Aorta (tissue), 5 donors: ENCODE data around the gene BCL7B. TPM values are rescaled to one million over a fixed set of nuclear protein-coding genes. Genes with fewer than 3 reads are reported as not detected.
"Not testable (repeated sequence)": the region's sequence is repeated elsewhere in the genome, so short reads cannot be mapped to it uniquely, and the experiment has no call there.

Experiments
- ATAC-seq: fragments of 200-7000 bp; cut with Tn5 transposase; one replicate; pipeline ENCODE4 v1.9.1; 2022; ENCODE audit warnings: moderate library complexity; ENCODE audit not compliant: low FRiP score
- DNase-seq, 2 donors: peaks; one replicate each; pipeline ENCODE4 v3.0.0-alpha.2; 2020
- H3K27ac ChIP-seq, 2 donors: one replicate each; pipeline ENCODE4 v1.5.1; 2013; ENCODE audit warnings: low read length in 2 of 2, mild to moderate bottlenecking in 2 of 2, moderate library complexity in 2 of 2, control low read depth in 1 of 2, inconsistent platforms in 1 of 2, low read depth in 1 of 2
- H3K27me3 ChIP-seq, 2 donors: one replicate each; pipeline ENCODE4 v1.6.1; 2013; ENCODE audit warnings: control low read depth in 1 of 2, low read length in 1 of 2, mild to moderate bottlenecking in 1 of 2, moderate library complexity in 1 of 2; ENCODE audit not compliant: insufficient read depth in 2 of 2, control insufficient read depth in 1 of 2
- H3K36me3 ChIP-seq, 2 donors: one replicate each; pipeline ENCODE4 v1.6.1; 2013; ENCODE audit warnings: control low read depth in 1 of 2, low read length in 1 of 2, mild to moderate bottlenecking in 1 of 2; ENCODE audit not compliant: insufficient read depth in 2 of 2, control insufficient read depth in 1 of 2
- H3K4me1 ChIP-seq, 2 donors: one replicate each; pipeline ENCODE4 v1.6.1; 2013; ENCODE audit warnings: low read length in 2 of 2, control low read depth in 1 of 2, mild to moderate bottlenecking in 1 of 2, moderate library complexity in 1 of 2; ENCODE audit not compliant: insufficient read depth in 2 of 2, control insufficient read depth in 1 of 2
- H3K4me3 ChIP-seq, 2 donors: one replicate each; pipeline ENCODE4 v1.5.1; 2013; ENCODE audit warnings: low read length in 2 of 2, control low read depth in 1 of 2, mild to moderate bottlenecking in 1 of 2
- H3K9me3 ChIP-seq: one replicate; pipeline ENCODE4 v1.6.1; 2013; ENCODE audit warnings: mild to moderate bottlenecking, low read length; ENCODE audit not compliant: control insufficient read depth
- WGBS, 2 donors: extraction: QIAGEN DNeasy Blood & Tissue Kit; methylation state at CpG; one replicate each; pipeline ENCODE4 v1.1.7; 2013; 5-methylcytosine and 5-hydroxymethylcytosine counted together
- intact Hi-C, 2 donors: fragments of 100-400 bp; cut with DNase I; formaldehyde crosslinking; loops; one replicate each; pipeline versions ENCODE4 v1.14.2 to v1.15.0; 2022
- polyA plus RNA-seq, 2 donors: library from polyadenylated mRNA; stranded (reverse); fragments of 200-250 nt; gene quantifications; one replicate each; pipeline ENCODE4 v1.2.3, GENCODE V29; 2013
- total RNA-seq, 2 donors: library from RNA; stranded (reverse); fragmentation: NEBNext Ultra II Directional; extraction: Animal tissue kit (Norgen Biotek cat#: 25700); gene quantifications; one replicate each; pipeline ENCODE4 v1.2.1, GENCODE V29; 2021
- donor health status: healthy with polysubstance abuse.
- donor health status: Bipolar disorder and iron deficiency.
- donor health status: DM: no; HTN: no; CAD: no.
- donor health status: DM: no; HTN: no; CAD: no.
- donor health status: DM: yes; HTN: yes; CAD: no.

The BCL7B gene
- total and polyA plus RNA-seq, 4 donors: 45.5 to 92.3 (median 69.5) TPM

- H3K9me3 ChIP-seq: no peaks in the 10 kb centered on the region
- intact Hi-C loops: no loop called here
- H3K4me1 ChIP-seq: no peaks in the 10 kb centered on the region
- H3K4me3 ChIP-seq: no peak overlapping the region
- no peaks in the 10 kb centered on the region for H3K27me3 ChIP-seq
- ATAC-seq (no peak), DNase-seq (no peak)
- H3K27ac ChIP-seq: no peak overlapping the region
- H3K36me3 ChIP-seq: no peaks in the 10 kb centered on the region
- 49 to 55% methylated on average over 33 to 37 of the region's 37 CpGs for WGBS, 2 donors
Observed at GRCh38 chr7:73596191-73597065, 38.9 kb upstream of the BCL7B start.

- ATAC-seq (no peak), DNase-seq (no peak)
- Histone ChIP-seq H3K4me3 (no peak overlapping the region), H3K9me3 (no peaks in the 10 kb centered on the region), H3K4me1 (no peaks in the 10 kb centered on the region), H3K27ac (no peak overlapping the region), H3K36me3 (no peaks in the 10 kb centered on the region), H3K27me3 (no peaks in the 10 kb centered on the region)
- intact Hi-C loops: no loop called here
- WGBS, 2 donors: 86 to 90% methylated on average over 9 of the region's 9 CpGs
Observed at GRCh38 chr7:73595358-73595757, 37.9 kb upstream of the BCL7B start.

GRCh38 chr7:73593207-73594045, 35.9 kb upstream of the BCL7B start:
- H3K4me1 ChIP-seq: no peaks in the 10 kb centered on the region
- intact Hi-C loops: no loop called here
- no peak overlapping the region for H3K27ac ChIP-seq
- DNase-seq (no peak), ATAC-seq (peak; percentile 44)
- WGBS, 2 donors: 83% methylated on average over 14 of the region's 14 CpGs
- H3K9me3 ChIP-seq: no peaks in the 10 kb centered on the region
- H3K27me3 ChIP-seq: no peaks in the 10 kb centered on the region
- no peak overlapping the region for H3K4me3 ChIP-seq
- no peaks in the 10 kb centered on the region for H3K36me3 ChIP-seq

- DNase-seq (peak in 1 of 2 donors; percentile 38), ATAC-seq (no peak)
- no peaks in the 10 kb centered on the region for H3K9me3 ChIP-seq
- no peaks in the 10 kb centered on the region for H3K27me3 ChIP-seq
- WGBS, 2 donors: 95% methylated on average over 12 of the region's 12 CpGs
- no peak overlapping the region for H3K4me3 ChIP-seq
- intact Hi-C loops: no loop called here
- H3K27ac ChIP-seq: no peak overlapping the region
- H3K4me1 ChIP-seq: no peaks in the 10 kb centered on the region
- no peaks in the 10 kb centered on the region for H3K36me3 ChIP-seq
Observed at GRCh38 chr7:73586911-73587310, 29.4 kb upstream of the BCL7B start.

DNA sequence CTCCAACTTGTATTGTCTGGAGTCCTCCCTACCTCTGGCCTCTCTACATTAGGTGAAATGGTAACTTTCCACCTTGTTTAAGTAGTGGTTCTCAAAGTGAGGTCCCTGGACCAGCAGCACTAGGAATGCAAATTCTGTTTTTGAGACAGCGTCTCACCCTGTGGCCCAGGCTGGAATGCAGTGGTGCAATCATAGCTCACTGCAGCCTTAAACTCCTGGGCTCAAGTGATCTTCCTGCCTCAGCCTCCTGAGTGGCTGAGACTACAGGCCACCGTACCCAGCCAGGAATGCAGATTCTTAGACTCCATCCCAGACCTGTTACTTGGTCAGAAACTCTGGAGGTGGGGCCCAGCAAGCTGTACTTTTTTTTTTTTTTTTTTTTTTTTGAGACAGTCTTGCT, 27.7 kb upstream of the BCL7B start:
- ATAC-seq (no peak), DNase-seq (no peak)
- Histone ChIP-seq H3K36me3 (no peaks in the 10 kb centered on the region), H3K27ac (no peak overlapping the region), H3K4me1 (no peaks in the 10 kb centered on the region), H3K9me3 (no peaks in the 10 kb centered on the region), H3K27me3 (no peaks in the 10 kb centered on the region), H3K4me3 (no peak overlapping the region)
- intact Hi-C loops: no loop called here
- 76% methylated on average over 2 of the region's 2 CpGs for WGBS, 2 donors

GRCh38 chr7:73582664-73583202, 25.2 kb upstream of the BCL7B start:
- DNase-seq (peak in 1 of 2 donors; percentile 36), ATAC-seq (no peak)
- Histone ChIP-seq H3K27ac (no peak overlapping the region), H3K9me3 (no peaks in the 10 kb centered on the region), H3K36me3 (no peaks in the 10 kb centered on the region), H3K4me1 (no peaks in the 10 kb centered on the region), H3K4me3 (no peak overlapping the region), H3K27me3 (no peaks in the 10 kb centered on the region)
- 92 to 94% methylated on average over 6 of the region's 6 CpGs for WGBS, 2 donors
- intact Hi-C loops: no loop called here

DNA sequence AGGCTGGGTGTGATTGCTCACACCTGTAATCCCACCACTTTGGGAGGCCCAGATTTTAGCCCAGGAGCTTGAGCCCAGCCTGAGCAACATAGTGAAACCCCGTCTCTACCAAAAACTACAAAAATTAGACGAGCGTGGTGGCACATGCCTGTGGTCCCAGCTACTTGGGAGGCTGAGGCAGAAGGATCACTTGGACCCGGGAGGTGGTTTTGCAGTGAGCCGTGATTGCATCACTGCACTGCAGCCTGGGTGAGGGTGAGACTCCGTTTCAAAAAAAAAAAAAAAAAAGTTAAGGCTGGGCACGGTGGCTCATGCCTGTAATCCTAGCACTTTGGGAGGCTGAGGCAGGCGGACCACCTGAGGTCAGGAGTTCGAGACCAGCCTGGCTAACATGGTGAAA, 23.5 kb upstream of the BCL7B start:
- ATAC-seq, H3K27ac ChIP-seq, H3K36me3 ChIP-seq, H3K9me3 ChIP-seq, H3K4me3 ChIP-seq, H3K27me3 ChIP-seq, intact Hi-C loops, H3K4me1 ChIP-seq: not testable (repeated sequence)
- 84% methylated on average over 9 of the region's 9 CpGs for WGBS, 2 donors
- DNase-seq: peak in 1 of 2 donors; percentile 35

GRCh38 chr7:73578342-73579128, 21.0 kb upstream of the BCL7B start, which contains the start of gene TBL2:
Gene TBL2, minus strand, starts transcription at chr7:73578579. Its CDS starts 30 bp downstream, at chr7:73578549.
- ATAC-seq (peak; percentile 98), DNase-seq (peak; percentile 99 to 100)
- Histone ChIP-seq H3K4me1 (no peaks in the 10 kb centered on the region), H3K9me3 (no peaks in the 10 kb centered on the region), H3K27me3 (no peaks in the 10 kb centered on the region), H3K27ac (peak within 1 kb of the TSS in 1 of 2 donors; percentile 61), H3K36me3 (no peaks in the 10 kb centered on the region), H3K4me3 (peak within 1 kb of the TSS; percentile 38 to 85)
- WGBS, 2 donors: 1% methylated on average over 55 to 75 of the region's 75 CpGs
- intact Hi-C loops: loop anchor here in 1 of 2 donors (2.0 kb wide), 1 partner anchor 56 kb away; the partner anchor contains the start of gene BAZ1B
